HCT116 (cell line): ENCODE results near the gene ZNF683. TPM values are rescaled to one million over a fixed set of nuclear protein-coding genes. Genes with fewer than 3 reads are reported as not detected.

Source experiments
- ATAC-seq: fragments of 200-7000 bp; cut with Tn5 transposase; 2 replicates; pipeline ENCODE4 v1.9.1; 2020; ENCODE audit warnings: mild to moderate bottlenecking, moderate library complexity
- BruUV-seq: library from RNA; stranded (reverse); fragments of 400-500 nt; replicated peaks from 2 replicates; lab custom pipeline; 2021; lab: Mats Ljungman, UMichigan
- CTCF ChIA-PET: fragments of 300-600 bp; sonication (Branson Sonifier 250); formaldehyde crosslinking; loops from one replicate; lab custom pipeline; 2021; ENCODE audit warnings: antibody characterized with exemption; lab: Charles Lee
- POLR2A ChIA-PET: fragments of 300-600, 350-600 bp; sonication (Branson Sonifier 250); formaldehyde crosslinking; loops from one replicate; lab custom pipeline; 2021; ENCODE audit warnings: antibody characterized with exemption; lab: Charles Lee
- RAD21 ChIA-PET, 2 experiments: fragments of 300-600 bp; sonication (Branson Sonifier 250); formaldehyde crosslinking; loops; one replicate each; lab custom pipeline; 2023; ENCODE audit warnings: low total read pairs in 2 of 2; ENCODE audit not compliant: uncharacterized antibody in 2 of 2, unreplicated experiment in 2 of 2, low non-redundant PET in 1 of 2; lab: Charles Lee
- DNase-seq: peaks from one replicate; pipeline ENCODE4 v3.0.0-alpha.2; 2010; ENCODE audit warnings: low read depth, low spot score
- H2AFZ ChIP-seq: fragments of 200-600 bp; shearing (Covaris generic), sonication (generic); 2 replicates; pipeline ENCODE4 v1.6.1; 2017; ENCODE audit warnings: low read depth, mixed run types, mixed read lengths, antibody characterized with exemption, low read length; ENCODE audit not compliant: poor library complexity, severe bottlenecking
- H3K27ac ChIP-seq: 2 replicates; pipeline ENCODE4 v1.5.1; 2012; ENCODE audit warnings: low read depth, low read length
- H3K27me3 ChIP-seq: fragments of 200-600 bp; sonication (generic); 2 replicates; pipeline ENCODE4 v1.6.1; 2016; ENCODE audit warnings: mixed run types, low read length, mixed read lengths; ENCODE audit not compliant: insufficient read depth
- H3K36me3 ChIP-seq, 2 experiments: fragments of 200-500 bp in 1 of 2; fragments of 200-600 bp in 1 of 2; sonication (Bioruptor generic) in 1 of 2; sonication (generic) in 1 of 2; 2 replicates each; pipeline versions ENCODE4 v1.5.1 to v1.6.1; 2014 to 2016; ENCODE audit warnings: low read length in 2 of 2, inconsistent platforms in 1 of 2, mixed read lengths in 1 of 2, mixed run types in 1 of 2; ENCODE audit not compliant: insufficient read depth in 2 of 2, control insufficient read depth in 1 of 2
- H3K4me1 ChIP-seq, 2 experiments: fragments of 200-600 bp in 1 of 2; sonication (generic) in 1 of 2; 2 replicates each; pipeline versions ENCODE4 v1.5.1 to v1.6.1; 2012 to 2017; ENCODE audit warnings: low read length in 2 of 2, inconsistent platforms in 1 of 2, mild to moderate bottlenecking in 1 of 2, mixed read lengths in 1 of 2, mixed run types in 1 of 2, moderate library complexity in 1 of 2; ENCODE audit not compliant: insufficient read depth in 2 of 2, control insufficient read depth in 1 of 2
- H3K4me2 ChIP-seq: fragments of 200-600 bp; sonication (generic); 2 replicates; pipeline ENCODE4 v1.6.1; 2017; ENCODE audit warnings: mixed run types, low read length, mixed read lengths
- H3K4me3 ChIP-seq, 2 experiments: fragments of 200-600 bp in 1 of 2; sonication (generic) in 1 of 2; replicated peaks in 1 of 2; 2 replicates each; pipeline ENCODE4 v1.5.1; 2011 to 2016; ENCODE audit warnings: low read length in 2 of 2, control low read depth in 1 of 2, low read depth in 1 of 2, mild to moderate bottlenecking in 1 of 2, mixed read lengths in 1 of 2, mixed run types in 1 of 2
- H3K79me2 ChIP-seq: fragments of 200-600 bp; sonication (generic); 2 replicates; pipeline ENCODE4 v1.6.1; 2017; ENCODE audit warnings: mild to moderate bottlenecking, mixed run types, low read length, moderate library complexity, mixed read lengths; ENCODE audit not compliant: insufficient read depth
- H3K9ac ChIP-seq: fragments of 200-600 bp; sonication (generic); 2 replicates; pipeline ENCODE4 v1.6.1; 2016; ENCODE audit warnings: low read length, mixed read lengths
- H3K9me2 ChIP-seq: fragments of 200-600 bp; sonication (generic), shearing (Covaris generic); 2 replicates; pipeline ENCODE4 v1.6.1; 2017; ENCODE audit warnings: mixed run types, mild to moderate bottlenecking, moderate library complexity; ENCODE audit not compliant: insufficient read depth
- H3K9me3 ChIP-seq, 2 experiments: fragments of 200-500 bp in 1 of 2; fragments of 200-600 bp in 1 of 2; sonication (Bioruptor generic) in 1 of 2; sonication (generic) in 1 of 2; 2 replicates each; pipeline ENCODE4 v1.6.1; 2014 to 2017; ENCODE audit warnings: low read length in 2 of 2, mixed read lengths in 2 of 2, inconsistent platforms in 1 of 2, low read depth in 1 of 2, mild to moderate bottlenecking in 1 of 2, mixed run types in 1 of 2, moderate library complexity in 1 of 2; ENCODE audit not compliant: control insufficient read depth in 1 of 2, insufficient read depth in 1 of 2
- H4K20me1 ChIP-seq: fragments of 200-600 bp; sonication (generic), shearing (Covaris generic); 2 replicates; pipeline ENCODE4 v1.6.1; 2017; ENCODE audit warnings: mixed run types, mild to moderate bottlenecking, moderate library complexity; ENCODE audit not compliant: insufficient read depth
- CEBPB ChIP-seq: IDR thresholded peaks from 2 replicates; pipeline ENCODE4 v1.6.1; 2012; ENCODE audit warnings: low read depth
- CTCF ChIP-seq, 3 experiments: fragments of 200-600 bp in 1 of 3; sonication (generic) in 1 of 3; IDR thresholded peaks in 2 of 3; conservative IDR thresholded peaks in 1 of 3; 2 replicates each; pipeline ENCODE4 v1.5.1; 2012 to 2017; ENCODE audit warnings: low read depth in 2 of 3, low read length in 2 of 3, antibody characterized with exemption in 1 of 3, borderline replicate concordance in 1 of 3, control low read depth in 1 of 3, mild to moderate bottlenecking in 1 of 3, mixed read lengths in 1 of 3, mixed run types in 1 of 3, moderate library complexity in 1 of 3; ENCODE audit not compliant: insufficient read depth in 1 of 3
- EGR1 ChIP-seq: IDR thresholded peaks from 2 replicates; pipeline ENCODE4 v1.6.1; 2012; ENCODE audit warnings: low read depth
- EZH2 ChIP-seq: fragments of 200-600 bp; sonication (generic); IDR thresholded peaks from 2 replicates; pipeline ENCODE4 v1.6.1; 2017; ENCODE audit warnings: antibody characterized with exemption, mixed run types
- EZH2phosphoT487 ChIP-seq: fragments of 200-600 bp; IDR thresholded peaks from 2 replicates; pipeline ENCODE4 v1.6.1; 2018; ENCODE audit warnings: antibody characterized with exemption, borderline replicate concordance
- FOSL1 ChIP-seq: IDR thresholded peaks from 2 replicates; pipeline ENCODE4 v1.6.1; 2012; ENCODE audit warnings: low read depth
- MAX ChIP-seq: IDR thresholded peaks from 2 replicates; pipeline ENCODE4 v1.6.1; 2012
- POLR2A ChIP-seq: IDR thresholded peaks from 2 replicates; pipeline ENCODE4 v1.7.0; 2011; ENCODE audit warnings: borderline replicate concordance; ENCODE audit not compliant: insufficient read depth, insufficient read length; ENCODE audit errors: extremely low read depth
- RAD21 ChIP-seq: IDR thresholded peaks from 2 replicates; pipeline ENCODE4 v1.6.1; 2012; ENCODE audit warnings: low read depth, mild to moderate bottlenecking
- SP1 ChIP-seq: IDR thresholded peaks from 2 replicates; pipeline ENCODE4 v1.6.1; 2012; ENCODE audit warnings: low read depth
- TCF7L2 ChIP-seq: IDR thresholded peaks from 2 replicates; pipeline ENCODE4 v1.7.0; 2011; ENCODE audit warnings: borderline replicate concordance, inconsistent platforms; ENCODE audit not compliant: insufficient read depth, insufficient read length; ENCODE audit errors: extremely low read depth
- YY1 ChIP-seq: IDR thresholded peaks from 2 replicates; pipeline ENCODE4 v1.6.1; 2011; ENCODE audit warnings: low read length, low read depth, moderate library complexity, mild to moderate bottlenecking; ENCODE audit not compliant: insufficient replicate concordance; ENCODE audit errors: extremely low read depth
- intact Hi-C: fragments of 100-400 bp; cut with micrococcal nuclease; formaldehyde crosslinking; loops from 2 replicates; pipeline ENCODE4 v1.10.0; 2022
- total RNA-seq: library from RNA; stranded (reverse); gene quantifications from one replicate; pipeline ENCODE4 v1.2.1, GENCODE V29; 2021; ENCODE audit not compliant: unreplicated experiment
- TF ChIP-seq, protein P1 (sequence below): IDR thresholded peaks from 2 replicates; pipeline ENCODE4 v1.6.1; 2012; ENCODE audit warnings: low read depth

ZNF683 gene
- total RNA-seq, 1 experiment from 2014 or later: not detected

GRCh38 chr1:26403656-26404055 is 31.1 kb upstream of the ZNF683 start:
- intact Hi-C loops: no loop called here
- no peak overlapping the region for H2AFZ ChIP-seq

More at GRCh38 chr1:26403656-26404055, 31.1 kb upstream of the ZNF683 start:
- DNase-seq (no peak), ATAC-seq (no peak)
- H3K79me2 ChIP-seq: no peaks in the 10 kb centered on the region
- H3K9me2 ChIP-seq: no peaks in the 10 kb centered on the region
- H3K4me3 ChIP-seq: no peak overlapping the region
- BruUV-seq: no TSS peak
- H4K20me1 ChIP-seq: no peaks in the 10 kb centered on the region
- peaks cover 0 to under 1% of the 10 kb centered on the region in 2 experiments; a peak in 2 of 4 replicates for H3K4me1 ChIP-seq
- H3K27me3 ChIP-seq: no peaks in the 10 kb centered on the region; the same call in 1 of the 2 replicates
- H3K27ac ChIP-seq: no peak overlapping the region
- no peak overlapping the region for H3K9ac ChIP-seq
- H3K9me3 ChIP-seq: no peaks in the 10 kb centered on the region
- H3K36me3 ChIP-seq: no peaks in the 10 kb centered on the region
- POLR2A ChIA-PET: no interaction called here
- CTCF ChIA-PET: interaction anchor here (0.7 kb wide), 1 partner anchor 14 kb away, joined by 3 read pairs; no protein-coding TSS in a partner anchor
- no peak for TF ChIP-seq SP1
- no peak for TF ChIP-seq EZH2
- no peak for TF ChIP-seq YY1
- TF ChIP-seq POLR2A: no peak
- TF ChIP-seq EZH2phosphoT487: no peak
- no peak for TF ChIP-seq TCF7L2
- no peak for TF ChIP-seq CTCF (IDR thresholded peaks at IDR 0.05 in 2 of 3, conservative IDR thresholded peaks at IDR 0.05 in 1 of 3; ENCODE audit: borderline replicate concordance in 1 of 3, insufficient read depth in 1 of 3, low read depth in 2 of 3, low read length in 2 of 3)
- TF ChIP-seq, protein P1, sequence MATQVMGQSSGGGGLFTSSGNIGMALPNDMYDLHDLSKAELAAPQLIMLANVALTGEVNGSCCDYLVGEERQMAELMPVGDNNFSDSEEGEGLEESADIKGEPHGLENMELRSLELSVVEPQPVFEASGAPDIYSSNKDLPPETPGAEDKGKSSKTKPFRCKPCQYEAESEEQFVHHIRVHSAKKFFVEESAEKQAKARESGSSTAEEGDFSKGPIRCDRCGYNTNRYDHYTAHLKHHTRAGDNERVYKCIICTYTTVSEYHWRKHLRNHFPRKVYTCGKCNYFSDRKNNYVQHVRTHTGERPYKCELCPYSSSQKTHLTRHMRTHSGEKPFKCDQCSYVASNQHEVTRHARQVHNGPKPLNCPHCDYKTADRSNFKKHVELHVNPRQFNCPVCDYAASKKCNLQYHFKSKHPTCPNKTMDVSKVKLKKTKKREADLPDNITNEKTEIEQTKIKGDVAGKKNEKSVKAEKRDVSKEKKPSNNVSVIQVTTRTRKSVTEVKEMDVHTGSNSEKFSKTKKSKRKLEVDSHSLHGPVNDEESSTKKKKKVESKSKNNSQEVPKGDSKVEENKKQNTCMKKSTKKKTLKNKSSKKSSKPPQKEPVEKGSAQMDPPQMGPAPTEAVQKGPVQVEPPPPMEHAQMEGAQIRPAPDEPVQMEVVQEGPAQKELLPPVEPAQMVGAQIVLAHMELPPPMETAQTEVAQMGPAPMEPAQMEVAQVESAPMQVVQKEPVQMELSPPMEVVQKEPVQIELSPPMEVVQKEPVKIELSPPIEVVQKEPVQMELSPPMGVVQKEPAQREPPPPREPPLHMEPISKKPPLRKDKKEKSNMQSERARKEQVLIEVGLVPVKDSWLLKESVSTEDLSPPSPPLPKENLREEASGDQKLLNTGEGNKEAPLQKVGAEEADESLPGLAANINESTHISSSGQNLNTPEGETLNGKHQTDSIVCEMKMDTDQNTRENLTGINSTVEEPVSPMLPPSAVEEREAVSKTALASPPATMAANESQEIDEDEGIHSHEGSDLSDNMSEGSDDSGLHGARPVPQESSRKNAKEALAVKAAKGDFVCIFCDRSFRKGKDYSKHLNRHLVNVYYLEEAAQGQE: no peak
- TF ChIP-seq MAX: no peak
- no peak for TF ChIP-seq FOSL1
- no peak for TF ChIP-seq EGR1
- TF ChIP-seq CEBPB: no peak
- no peak for TF ChIP-seq RAD21
- RAD21 ChIA-PET: no interaction called here
- H3K4me2 ChIP-seq: no peak overlapping the region
